IPS-20b (cell line): ENCODE data around the gene LSP1.

Experiments
- H3K27ac ChIP-seq: one replicate; pipeline ENCODE4 v1.5.1; 2013; ENCODE audit warnings: low read length
- H3K27me3 ChIP-seq: 2 replicates; pipeline ENCODE4 v1.6.1; 2013; ENCODE audit warnings: mild to moderate bottlenecking, low read length, inconsistent platforms; ENCODE audit not compliant: insufficient read depth
- H3K36me3 ChIP-seq: 2 replicates; pipeline ENCODE4 v1.6.1; 2013; ENCODE audit warnings: low read depth, mild to moderate bottlenecking, inconsistent platforms, low read length, moderate library complexity; ENCODE audit not compliant: insufficient read depth
- H3K4me1 ChIP-seq: 2 replicates; pipeline ENCODE4 v1.6.1; 2013; ENCODE audit warnings: mild to moderate bottlenecking, control low read depth, inconsistent platforms, low read length, moderate library complexity; ENCODE audit not compliant: insufficient read depth
- H3K4me3 ChIP-seq: 2 replicates; pipeline ENCODE4 v1.5.1; 2013; ENCODE audit warnings: mild to moderate bottlenecking, low read length, inconsistent platforms
- H3K9ac ChIP-seq: 2 replicates; pipeline ENCODE4 v1.6.1; 2013; ENCODE audit warnings: low read depth, mild to moderate bottlenecking, inconsistent platforms, low read length, moderate library complexity
- H3K9me3 ChIP-seq: 2 replicates; pipeline ENCODE4 v1.6.1; 2013; ENCODE audit warnings: mild to moderate bottlenecking, low read depth, low read length, inconsistent platforms; ENCODE audit not compliant: insufficient read depth

Gene LSP1

DNA sequence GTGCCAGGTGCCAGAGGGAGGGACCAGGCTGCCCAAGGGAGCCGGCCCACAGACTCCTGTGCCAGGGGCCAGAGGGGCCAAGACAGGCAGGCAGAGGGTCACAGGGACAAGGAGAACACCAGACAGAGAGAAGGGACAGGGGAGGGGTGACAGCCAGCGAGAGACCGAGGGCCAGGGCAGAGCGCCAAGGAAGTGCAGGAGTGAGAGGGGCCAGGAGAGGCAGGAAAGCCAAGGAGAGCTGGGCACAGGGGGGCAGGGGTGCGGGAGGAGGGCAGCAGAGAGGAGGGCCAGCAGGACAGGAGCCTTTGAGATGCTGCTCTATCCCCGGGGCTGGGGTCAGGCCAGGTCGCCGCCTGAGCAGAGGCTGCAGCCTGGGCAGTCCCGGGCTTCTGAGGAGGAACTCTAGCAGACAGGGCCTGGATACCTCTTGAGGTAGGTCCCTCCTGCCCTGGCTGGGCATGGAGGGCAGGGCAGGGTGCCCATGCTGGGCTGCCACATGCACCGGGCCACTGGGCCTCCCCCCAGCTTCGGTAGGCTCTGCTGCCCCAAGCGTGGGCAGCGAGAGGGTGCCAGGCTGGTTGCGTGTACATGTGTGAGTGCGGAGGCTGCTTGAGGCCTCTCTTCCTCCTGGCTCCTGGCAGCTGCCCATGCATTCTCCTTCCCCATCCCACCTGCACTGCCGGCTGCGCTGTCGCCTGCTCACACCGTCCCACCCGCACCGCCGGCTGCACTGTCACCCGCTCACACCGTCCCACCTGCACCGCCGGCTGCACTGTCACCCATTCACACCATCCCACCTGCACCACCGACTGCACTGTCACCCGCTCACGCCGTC lies 12.2 kb downstream of the LSP1 start:
- H3K9me3 ChIP-seq = no peaks in the 10 kb centered on the region
- peaks cover 11% of the 10 kb centered on the region for H3K27me3 ChIP-seq
- H3K36me3 ChIP-seq = no peaks in the 10 kb centered on the region
- no peaks in the 10 kb centered on the region for H3K4me1 ChIP-seq
- H3K4me3 ChIP-seq = no peak overlapping the region
- no peak overlapping the region for H3K27ac ChIP-seq
- no peak overlapping the region; the same call in 1 of the 2 replicates for H3K9ac ChIP-seq

DNA sequence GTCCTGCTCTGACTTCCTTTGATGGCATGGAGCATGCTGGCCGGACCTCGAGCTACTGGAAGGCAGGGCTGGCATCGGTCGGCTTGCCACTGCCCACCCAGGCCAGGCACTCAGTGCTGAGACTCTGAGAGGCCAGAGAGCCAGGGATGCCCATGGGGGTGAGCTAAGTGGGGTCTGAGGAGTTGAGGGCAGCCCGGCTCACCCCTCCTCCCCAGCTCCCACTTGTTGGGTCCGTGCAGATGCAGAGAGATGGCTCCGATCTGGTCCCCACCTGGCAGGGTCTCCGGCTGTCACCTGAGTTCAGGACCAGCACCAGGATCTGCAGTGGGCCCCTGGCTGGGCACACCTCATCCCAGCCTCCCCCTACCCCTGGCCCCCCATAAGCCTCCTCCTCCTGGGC lies 13.3 kb downstream of the LSP1 start:
- H3K27ac ChIP-seq = no peak overlapping the region
- H3K9ac ChIP-seq = no peak overlapping the region
- H3K4me3 ChIP-seq = no peak overlapping the region
- H3K9me3 ChIP-seq = no peaks in the 10 kb centered on the region
- H3K27me3 ChIP-seq = peaks cover 23% of the 10 kb centered on the region
- H3K4me1 ChIP-seq = no peaks in the 10 kb centered on the region
- H3K36me3 ChIP-seq = no peaks in the 10 kb centered on the region

DNA sequence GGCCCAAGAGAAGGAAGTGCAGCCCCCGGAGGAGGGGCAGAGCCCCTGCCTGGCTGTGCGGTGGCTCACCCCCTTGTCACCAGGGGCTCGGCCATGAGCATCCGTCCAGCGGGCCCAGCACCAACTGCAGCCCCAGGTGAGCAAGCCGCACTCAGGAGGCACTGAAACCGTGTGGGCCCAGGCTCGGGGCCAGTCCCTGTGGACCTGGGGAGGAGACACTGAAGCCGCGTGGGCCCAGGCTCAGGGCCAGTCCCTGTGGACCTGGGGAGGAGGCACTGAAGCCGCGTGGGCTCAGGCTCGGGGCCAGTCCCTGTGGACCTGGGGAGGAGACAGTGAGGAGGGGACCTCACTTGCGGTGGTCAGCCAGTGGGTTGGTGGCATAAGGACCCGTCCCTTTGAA lies 13.9 kb downstream of the LSP1 start:
- Histone ChIP-seq H3K4me3 (no peak overlapping the region), H3K27me3 (peaks cover 26% of the 10 kb centered on the region), H3K36me3 (no peaks in the 10 kb centered on the region), H3K9me3 (no peaks in the 10 kb centered on the region), H3K4me1 (no peaks in the 10 kb centered on the region), H3K9ac (no peak overlapping the region), H3K27ac (no peak overlapping the region)

DNA sequence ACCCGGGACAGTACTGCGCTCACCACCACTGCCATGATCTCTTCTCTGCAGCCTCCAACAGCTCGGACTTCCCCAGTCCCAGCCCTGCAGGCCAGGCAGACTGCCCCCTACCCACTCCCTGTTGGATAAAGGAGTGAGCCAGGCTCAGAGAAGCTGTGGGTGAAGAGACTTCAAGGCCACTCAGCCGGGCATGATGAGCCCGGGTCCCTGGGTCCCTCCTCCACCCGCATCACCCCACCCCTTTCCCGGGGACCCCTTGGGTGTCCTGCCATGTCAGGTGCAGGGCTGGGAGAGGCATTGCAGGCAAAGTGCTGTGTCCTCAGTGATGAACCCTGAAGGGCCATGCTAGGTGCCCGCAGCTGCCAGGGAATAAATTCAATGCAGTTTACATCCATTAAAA lies 14.5 kb downstream of the LSP1 start:
- Histone ChIP-seq H3K9me3 (no peaks in the 10 kb centered on the region), H3K9ac (no peak overlapping the region), H3K4me3 (no peak overlapping the region), H3K27ac (no peak overlapping the region), H3K4me1 (no peaks in the 10 kb centered on the region), H3K36me3 (no peaks in the 10 kb centered on the region), H3K27me3 (peaks cover 21% of the 10 kb centered on the region)

DNA sequence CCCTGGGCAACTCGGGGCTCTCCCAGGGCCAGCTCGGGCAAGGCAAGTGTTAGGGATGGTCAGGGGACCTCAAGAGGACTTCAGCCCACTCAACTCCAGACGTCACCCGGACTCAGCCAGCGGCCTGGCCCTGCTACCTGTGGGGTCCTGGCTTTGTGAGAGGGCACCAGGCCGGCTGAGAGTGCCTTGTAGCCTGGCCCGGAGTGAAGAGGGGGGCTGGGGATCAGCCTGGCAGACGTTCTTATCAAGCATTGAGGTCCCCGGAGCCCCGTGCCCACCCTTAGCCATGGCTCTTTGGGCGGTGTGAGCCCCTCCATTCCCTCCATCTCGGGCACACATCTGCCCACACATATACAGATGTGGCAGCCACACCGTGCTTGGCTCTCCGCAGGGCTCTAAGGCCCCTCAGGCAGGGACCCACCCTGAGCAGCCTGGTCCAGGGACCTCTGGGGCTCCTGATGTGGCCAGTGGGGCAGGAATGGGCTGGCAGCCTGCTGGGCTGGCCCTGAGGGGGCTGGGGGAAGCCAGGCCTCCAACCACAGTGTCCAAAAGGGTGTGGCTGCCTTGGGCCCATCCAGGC lies 15.3 kb downstream of the LSP1 start:
- H3K36me3 ChIP-seq = no peaks in the 10 kb centered on the region
- H3K4me3 ChIP-seq = no peak overlapping the region
- no peaks in the 10 kb centered on the region for H3K4me1 ChIP-seq
- no peaks in the 10 kb centered on the region for H3K9me3 ChIP-seq
- H3K27ac ChIP-seq = no peak overlapping the region
- no peak overlapping the region for H3K9ac ChIP-seq
- peaks cover 17% of the 10 kb centered on the region for H3K27me3 ChIP-seq

DNA sequence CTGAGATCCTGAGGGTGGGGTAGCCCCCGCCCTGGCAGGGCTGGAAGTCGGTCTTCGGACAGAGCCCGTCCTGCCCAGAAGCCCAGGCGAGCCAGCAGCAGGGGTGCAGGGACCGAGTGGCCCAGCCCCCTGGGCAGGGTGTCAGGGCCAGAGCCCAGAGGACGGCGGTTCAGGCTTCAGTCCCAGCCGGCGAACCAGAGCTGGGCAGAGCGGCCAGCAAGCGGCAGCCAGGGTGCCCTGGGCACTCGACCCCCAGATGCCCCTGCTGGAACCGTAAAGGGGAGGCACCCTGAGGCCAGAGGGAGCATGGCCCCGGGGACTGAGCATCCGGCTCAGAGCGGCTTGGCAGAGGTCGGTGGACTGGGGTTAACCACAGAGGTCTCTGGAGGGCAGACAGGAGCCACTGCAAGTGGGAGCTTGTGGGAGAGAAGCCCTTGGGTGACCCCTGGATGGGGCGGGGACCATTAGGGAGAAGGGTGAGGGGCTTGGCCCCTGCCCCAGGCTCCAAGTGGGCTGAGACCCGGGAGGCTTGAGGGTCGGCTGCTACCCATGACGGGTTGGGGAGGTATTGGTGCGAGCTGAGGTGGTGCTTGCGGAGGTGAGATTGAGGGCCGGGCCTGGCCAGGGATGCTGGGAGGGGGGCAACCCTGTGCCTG lies 15.9 kb downstream of the LSP1 start:
- Histone ChIP-seq H3K4me3 (no peak overlapping the region), H3K36me3 (no peaks in the 10 kb centered on the region), H3K4me1 (no peaks in the 10 kb centered on the region), H3K27me3 (peaks cover 17% of the 10 kb centered on the region), H3K27ac (no peak overlapping the region), H3K9ac (no peak overlapping the region), H3K9me3 (no peaks in the 10 kb centered on the region)

DNA sequence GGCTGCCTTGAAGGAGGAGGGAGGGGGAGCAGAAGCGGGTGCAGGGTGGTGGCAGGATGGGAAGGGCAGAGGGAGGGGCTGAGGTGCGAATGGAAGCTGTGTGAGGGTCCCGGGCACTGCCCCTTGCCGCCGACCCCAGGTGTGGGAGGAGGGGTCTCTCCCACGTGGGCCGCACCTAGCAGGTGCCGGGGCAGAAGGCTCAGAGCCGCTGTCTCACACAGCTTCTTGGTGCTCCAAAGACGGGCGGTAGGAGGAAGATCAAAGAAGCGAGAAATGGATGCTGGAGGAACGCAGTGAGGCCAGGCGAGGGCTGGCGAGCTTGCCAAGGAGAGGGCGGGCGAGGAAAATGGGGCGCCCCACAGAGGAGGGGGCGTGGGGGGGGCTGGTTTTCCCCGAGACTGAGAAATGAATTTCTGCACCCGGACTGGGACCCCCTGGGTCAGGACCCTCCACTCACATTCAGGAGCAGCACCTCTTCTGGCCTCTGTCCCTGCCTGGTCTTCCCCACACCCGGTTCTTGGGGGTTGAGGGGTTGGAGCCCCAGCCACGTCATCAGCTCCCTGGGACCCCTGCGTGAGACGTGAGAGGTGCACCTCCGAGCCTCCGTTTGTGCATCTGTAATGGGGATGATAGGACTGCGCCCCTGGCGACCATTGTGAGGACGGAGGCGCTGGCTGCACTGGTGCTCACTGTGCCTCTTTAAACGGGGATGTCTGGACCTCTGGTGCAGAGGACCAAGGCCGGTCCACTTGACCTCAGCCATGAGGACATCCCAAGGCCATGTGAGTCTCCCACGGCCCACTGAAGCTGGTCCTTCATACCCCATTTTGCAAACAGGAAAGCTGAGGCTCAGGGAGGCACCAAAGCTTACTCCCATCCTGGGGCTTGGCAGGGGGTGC lies 16.8 kb downstream of the LSP1 start:
- Histone ChIP-seq H3K4me3 (no peak overlapping the region), H3K27me3 (peaks cover 17% of the 10 kb centered on the region), H3K9me3 (no peaks in the 10 kb centered on the region), H3K36me3 (no peaks in the 10 kb centered on the region), H3K27ac (no peak overlapping the region), H3K4me1 (no peaks in the 10 kb centered on the region), H3K9ac (no peak overlapping the region)

DNA sequence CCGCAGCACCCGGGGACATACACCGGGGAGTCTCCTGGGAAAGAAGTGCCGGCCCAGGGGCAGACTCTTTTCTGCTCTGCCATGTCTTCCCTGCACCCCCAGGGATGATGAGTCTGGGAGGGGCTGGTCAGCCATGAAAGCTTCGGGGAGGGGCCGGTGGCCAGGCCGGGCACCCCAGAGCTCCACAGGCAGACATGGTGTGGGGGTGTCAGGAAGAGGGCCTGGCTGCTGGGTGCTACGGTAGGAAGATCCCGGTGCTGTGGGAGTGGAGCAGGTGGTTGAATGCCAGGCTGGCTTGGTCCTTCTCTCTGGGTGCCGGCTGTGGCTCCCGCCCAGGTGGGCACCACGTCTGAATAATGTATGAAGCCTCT lies 17.4 kb downstream of the LSP1 start:
- no peak overlapping the region for H3K9ac ChIP-seq
- no peak overlapping the region for H3K27ac ChIP-seq
- H3K27me3 ChIP-seq = peaks cover 17% of the 10 kb centered on the region
- no peak overlapping the region for H3K4me3 ChIP-seq
- H3K4me1 ChIP-seq = no peaks in the 10 kb centered on the region
- H3K9me3 ChIP-seq = no peaks in the 10 kb centered on the region
- no peaks in the 10 kb centered on the region for H3K36me3 ChIP-seq

DNA sequence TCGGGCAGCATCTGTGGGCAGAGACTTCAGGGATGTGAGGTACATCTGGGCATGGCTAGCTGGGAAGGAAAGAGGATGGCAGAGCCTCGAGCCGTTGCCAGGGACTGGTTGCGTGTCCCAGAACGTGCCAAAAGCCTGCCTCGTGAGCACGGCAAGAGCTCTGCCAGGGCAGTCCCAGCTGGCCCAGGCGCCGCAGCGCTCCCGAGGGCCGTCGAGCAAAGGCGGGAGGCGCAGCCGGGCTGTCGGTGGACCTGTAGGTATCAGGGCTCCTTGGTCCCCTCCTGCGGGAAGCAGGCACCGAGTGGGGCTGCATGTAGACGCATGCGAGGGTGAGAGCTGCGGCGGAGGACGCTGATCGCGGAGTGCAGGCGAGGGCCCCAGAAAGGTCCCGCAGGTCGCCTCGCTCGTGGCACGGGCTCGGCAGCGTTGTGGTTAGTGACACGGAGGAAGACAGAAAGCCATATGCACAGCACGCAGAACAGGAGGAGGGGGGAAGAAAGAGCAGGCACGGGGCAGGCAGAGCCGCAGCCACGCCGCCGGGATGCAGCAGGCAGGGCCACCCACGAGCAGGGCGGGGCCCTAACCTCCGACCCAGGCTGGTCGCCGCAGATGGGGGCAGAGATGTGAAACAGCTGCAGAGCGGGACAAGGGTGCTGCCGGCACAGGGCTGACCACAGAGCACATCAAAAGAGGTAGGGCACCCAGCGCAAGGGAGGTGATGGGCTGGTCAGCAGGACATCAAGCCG lies 18.0 kb downstream of the LSP1 start:
- H3K4me1 ChIP-seq = no peaks in the 10 kb centered on the region
- H3K36me3 ChIP-seq = no peaks in the 10 kb centered on the region
- H3K9me3 ChIP-seq = no peaks in the 10 kb centered on the region
- no peak overlapping the region for H3K9ac ChIP-seq
- H3K4me3 ChIP-seq = no peak overlapping the region
- H3K27me3 ChIP-seq = peaks cover 17% of the 10 kb centered on the region
- no peak overlapping the region for H3K27ac ChIP-seq

DNA sequence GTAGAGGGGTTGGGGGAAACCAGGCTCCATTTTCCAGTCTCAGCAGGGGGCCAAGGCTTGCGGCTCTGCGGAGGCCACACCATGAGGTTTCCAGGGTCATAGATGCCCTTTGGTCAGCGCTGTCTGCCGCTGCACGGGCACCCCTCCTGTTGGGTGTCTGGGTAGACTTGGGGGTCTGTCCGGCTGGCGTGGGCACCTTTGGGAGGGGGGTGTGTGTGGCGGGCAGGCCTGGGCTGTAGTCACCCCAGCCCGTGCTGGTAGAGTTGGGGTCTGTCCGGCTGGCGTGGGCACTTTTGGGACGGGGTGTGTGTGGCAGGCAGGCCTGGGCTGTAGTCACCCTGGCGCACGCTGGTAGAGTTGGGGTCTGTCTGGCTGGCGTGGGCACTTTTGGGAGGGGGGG lies 18.6 kb downstream of the LSP1 start:
- no peaks in the 10 kb centered on the region for H3K4me1 ChIP-seq
- no peak overlapping the region for H3K9ac ChIP-seq
- no peak overlapping the region for H3K4me3 ChIP-seq
- H3K9me3 ChIP-seq = no peaks in the 10 kb centered on the region
- H3K36me3 ChIP-seq = no peaks in the 10 kb centered on the region
- H3K27ac ChIP-seq = no peak overlapping the region
- H3K27me3 ChIP-seq = peaks cover 17% of the 10 kb centered on the region
